GM12801 (cell line): ENCODE results near the gene KCTD3.

Experiments used
- TF ChIP-seq, protein P1 (sequence below): IDR thresholded peaks from one replicate; pipeline ENCODE4 v1.5.1; 2011; ENCODE audit warnings: control low read depth; ENCODE audit not compliant: insufficient read length; ENCODE audit errors: extremely low read depth

KCTD3 gene

DNA sequence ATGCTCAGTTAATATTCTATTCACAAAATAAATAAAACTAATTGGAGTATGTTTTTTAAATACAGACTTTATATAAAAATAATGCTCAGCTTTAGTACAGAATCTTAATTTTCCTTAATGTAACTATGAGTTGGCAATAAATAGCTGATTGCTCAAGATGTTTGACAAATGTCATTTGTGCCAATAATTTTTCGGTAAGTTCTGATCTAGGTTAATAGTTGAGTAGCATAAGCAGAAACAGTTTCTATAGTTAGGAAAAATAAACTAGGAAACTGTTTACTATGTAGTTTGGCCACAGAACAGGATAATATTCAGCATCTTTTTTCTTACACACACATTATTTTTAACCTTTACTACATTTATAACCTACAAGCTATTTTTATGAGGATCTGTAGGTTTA is 40.3 kb downstream of the KCTD3 start:
- TF ChIP-seq, protein P1, sequence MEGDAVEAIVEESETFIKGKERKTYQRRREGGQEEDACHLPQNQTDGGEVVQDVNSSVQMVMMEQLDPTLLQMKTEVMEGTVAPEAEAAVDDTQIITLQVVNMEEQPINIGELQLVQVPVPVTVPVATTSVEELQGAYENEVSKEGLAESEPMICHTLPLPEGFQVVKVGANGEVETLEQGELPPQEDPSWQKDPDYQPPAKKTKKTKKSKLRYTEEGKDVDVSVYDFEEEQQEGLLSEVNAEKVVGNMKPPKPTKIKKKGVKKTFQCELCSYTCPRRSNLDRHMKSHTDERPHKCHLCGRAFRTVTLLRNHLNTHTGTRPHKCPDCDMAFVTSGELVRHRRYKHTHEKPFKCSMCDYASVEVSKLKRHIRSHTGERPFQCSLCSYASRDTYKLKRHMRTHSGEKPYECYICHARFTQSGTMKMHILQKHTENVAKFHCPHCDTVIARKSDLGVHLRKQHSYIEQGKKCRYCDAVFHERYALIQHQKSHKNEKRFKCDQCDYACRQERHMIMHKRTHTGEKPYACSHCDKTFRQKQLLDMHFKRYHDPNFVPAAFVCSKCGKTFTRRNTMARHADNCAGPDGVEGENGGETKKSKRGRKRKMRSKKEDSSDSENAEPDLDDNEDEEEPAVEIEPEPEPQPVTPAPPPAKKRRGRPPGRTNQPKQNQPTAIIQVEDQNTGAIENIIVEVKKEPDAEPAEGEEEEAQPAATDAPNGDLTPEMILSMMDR = no peak

DNA sequence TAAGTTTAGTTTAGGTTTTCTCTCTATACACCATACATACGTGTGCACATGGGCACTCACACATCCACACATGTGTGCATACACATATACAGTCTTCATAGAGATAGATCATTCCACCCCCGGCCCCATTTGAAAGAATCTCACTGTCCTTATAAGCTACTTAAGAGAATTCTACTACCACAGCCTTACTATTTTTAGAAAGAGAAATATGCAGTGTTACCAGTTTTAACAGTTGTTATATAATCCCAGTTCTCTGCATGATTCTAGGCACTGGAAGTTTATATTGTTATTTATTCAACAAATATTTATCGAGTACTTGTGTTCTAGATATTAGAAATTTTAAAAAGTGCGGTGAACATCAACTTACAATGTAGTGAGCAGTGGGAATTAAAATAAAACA is 41.5 kb downstream of the KCTD3 start:
- TF ChIP-seq, protein P1 = no peak

DNA sequence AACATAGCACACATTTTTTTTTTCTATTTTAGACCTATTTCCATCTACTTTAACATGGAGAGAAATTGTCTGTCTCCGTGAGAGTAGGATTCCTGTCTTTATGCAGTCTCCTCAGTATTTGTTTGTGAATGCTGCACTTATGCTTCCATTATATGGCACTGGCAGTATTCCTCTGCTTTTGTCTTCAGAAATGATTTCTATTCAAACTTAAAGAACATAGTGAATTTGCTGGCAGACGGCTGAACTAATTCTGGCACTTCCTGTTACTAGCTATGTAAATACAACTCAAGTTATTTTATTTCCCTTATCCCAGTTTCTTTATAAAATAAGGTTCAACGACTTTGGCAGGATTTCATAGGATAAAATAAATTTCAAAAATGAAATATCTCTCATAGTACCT is 45.3 kb downstream of the KCTD3 start:
- TF ChIP-seq, protein P1 = no peak

DNA sequence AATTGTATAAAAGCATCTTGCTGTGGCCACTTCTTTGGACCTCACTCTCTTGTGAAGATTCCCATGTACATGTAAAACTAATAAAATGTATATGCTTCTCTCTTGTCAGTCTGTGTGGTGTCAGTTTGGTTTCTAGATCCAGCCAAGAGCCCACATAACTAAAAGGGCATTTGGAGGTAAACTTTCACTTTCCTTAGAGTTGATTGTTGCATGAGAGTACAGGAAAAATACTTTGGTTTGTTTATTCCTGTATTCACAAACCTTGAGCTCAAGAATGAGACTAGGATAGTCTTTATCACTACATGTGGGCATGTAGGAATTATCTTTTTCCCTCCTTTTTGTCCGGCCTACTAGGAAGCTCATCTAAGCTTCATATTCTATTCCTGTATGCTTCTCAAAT is 50.9 kb downstream of the KCTD3 start:
- TF ChIP-seq, protein P1 = no peak

DNA sequence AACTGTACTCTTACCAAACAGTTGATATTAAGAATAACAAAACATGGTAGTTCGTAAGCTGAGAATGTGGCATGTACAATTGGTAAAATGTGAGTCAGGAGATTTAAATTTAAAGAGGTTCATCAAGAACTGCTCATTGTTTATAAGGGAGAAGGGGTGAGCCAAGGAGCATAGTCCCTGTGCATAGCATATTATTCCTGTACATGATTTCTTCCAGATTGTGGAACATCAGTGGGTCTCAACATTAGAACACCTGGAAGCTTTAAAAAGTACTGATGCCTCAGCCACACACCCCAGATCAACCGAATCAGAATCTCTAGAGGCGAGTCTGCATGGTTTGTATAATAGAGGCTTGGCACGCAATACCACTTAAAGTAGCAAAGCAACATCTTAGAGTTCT is 56.1 kb downstream of the KCTD3 start:
- TF ChIP-seq, protein P1 = no peak

DNA sequence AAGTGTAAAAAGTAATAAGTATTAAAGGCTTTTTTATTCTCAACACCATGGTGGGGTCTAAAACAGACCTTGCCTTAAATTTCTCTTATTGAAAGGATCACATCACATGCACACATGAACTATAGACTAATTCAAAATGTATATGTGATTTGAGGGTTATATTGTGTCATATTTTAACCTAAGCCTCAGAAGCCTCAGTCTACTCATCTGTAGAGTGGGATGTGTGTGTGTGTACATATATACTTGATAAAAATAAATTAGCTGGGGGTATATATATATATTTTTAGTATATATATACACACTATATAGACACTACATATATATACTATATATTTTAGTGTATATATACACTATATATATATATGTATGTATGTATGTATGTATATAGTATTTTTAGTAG is 58.8 kb downstream of the KCTD3 start:
- TF ChIP-seq, protein P1 = no peak

DNA sequence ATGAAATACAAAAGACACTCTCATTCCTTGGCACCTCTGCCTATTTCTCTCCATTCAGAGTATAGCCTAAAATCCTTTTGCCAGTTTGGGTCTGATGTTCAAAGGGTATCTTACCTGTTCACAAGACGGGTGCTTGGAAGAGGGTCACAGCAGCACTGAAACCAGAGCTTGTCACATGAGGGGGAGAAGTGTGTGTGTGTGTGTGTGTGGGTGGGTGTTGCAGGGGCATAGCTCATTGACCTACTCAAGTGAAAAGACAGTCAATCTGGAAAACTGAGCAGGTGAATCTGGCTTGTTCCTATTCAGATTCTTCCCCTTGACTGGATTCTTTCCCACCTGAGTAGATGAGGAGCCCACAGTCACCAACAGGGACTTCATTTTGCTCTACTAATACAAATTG is 63.9 kb downstream of the KCTD3 start:
- TF ChIP-seq, protein P1 = no peak

DNA sequence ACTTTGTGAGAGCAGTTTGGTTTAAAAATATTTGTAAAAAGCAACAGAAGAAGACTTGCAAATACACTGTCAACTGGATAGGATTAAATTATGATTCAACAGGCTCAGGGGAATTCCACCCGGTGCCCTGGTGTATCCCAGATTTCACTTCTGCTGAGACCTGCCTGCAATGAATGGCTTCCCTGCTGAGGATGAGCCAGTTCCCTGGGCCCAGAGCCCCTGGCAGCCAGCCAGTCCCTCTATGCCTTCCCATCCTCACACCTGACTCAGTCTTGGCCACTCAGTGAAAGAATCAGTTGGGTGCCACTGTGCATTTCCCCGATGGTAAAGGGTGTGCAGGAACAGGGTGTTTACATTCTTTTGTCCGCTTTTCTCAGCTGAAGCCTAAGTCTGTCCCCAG is 64.4 kb downstream of the KCTD3 start:
- TF ChIP-seq, protein P1 = no peak
